ENCODE data around the gene CYP4F11. TPM values are rescaled to one million over a fixed set of nuclear protein-coding genes. Genes with fewer than 3 reads are reported as not detected.
A peak's percentile ranks its signal among the peaks of the same experiment; 100 is the strongest.
"Not testable (repeated sequence)": the region's sequence is repeated elsewhere in the genome, so short reads cannot be mapped to it uniquely, and the experiment has no call there.

The CYP4F11 gene
- total RNA-seq, 1 experiment from 2014 or later: 2.6 TPM

DNA sequence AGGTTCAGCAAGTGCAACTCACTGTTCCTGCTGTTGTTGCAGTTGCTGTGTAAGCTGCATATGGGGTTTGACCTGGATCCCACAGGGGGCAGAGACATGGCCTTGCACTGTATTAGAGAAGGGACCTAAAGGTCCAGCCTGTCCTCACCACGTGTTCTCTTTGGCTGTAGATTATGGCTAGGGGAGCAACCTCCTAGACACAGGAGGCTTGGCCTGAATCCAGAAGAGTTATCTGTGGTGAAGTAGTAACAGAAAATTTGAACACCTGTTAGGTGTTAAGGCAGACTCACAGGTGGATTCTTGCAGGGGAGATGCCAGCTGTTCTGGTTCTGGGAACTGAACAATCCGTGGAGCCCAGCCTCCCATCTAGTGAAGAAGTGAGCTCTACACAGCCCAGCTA, 3.4 kb upstream of the CYP4F11 start:
- Mint-ChIP-seq H3K4me3 (ENCODE audit: low read depth, unreplicated experiment) (no peak overlapping the region), H3K9me3 (ENCODE audit: low read depth, unreplicated experiment) (no peaks in the 10 kb centered on the region), H3K27ac (ENCODE audit: unreplicated experiment) (no peak overlapping the region), H3K27me3 (ENCODE audit: unreplicated experiment) (peaks cover 30% of the 10 kb centered on the region), H3K36me3 (ENCODE audit: insufficient read depth, unreplicated experiment) (no peaks in the 10 kb centered on the region), H3K4me1 (ENCODE audit: low read depth, unreplicated experiment) (peaks cover 15% of the 10 kb centered on the region)
- DNase-seq: no peak
- BruUV-seq (replicated peaks): no TSS peak
- TF ChIP-seq, protein P1, sequence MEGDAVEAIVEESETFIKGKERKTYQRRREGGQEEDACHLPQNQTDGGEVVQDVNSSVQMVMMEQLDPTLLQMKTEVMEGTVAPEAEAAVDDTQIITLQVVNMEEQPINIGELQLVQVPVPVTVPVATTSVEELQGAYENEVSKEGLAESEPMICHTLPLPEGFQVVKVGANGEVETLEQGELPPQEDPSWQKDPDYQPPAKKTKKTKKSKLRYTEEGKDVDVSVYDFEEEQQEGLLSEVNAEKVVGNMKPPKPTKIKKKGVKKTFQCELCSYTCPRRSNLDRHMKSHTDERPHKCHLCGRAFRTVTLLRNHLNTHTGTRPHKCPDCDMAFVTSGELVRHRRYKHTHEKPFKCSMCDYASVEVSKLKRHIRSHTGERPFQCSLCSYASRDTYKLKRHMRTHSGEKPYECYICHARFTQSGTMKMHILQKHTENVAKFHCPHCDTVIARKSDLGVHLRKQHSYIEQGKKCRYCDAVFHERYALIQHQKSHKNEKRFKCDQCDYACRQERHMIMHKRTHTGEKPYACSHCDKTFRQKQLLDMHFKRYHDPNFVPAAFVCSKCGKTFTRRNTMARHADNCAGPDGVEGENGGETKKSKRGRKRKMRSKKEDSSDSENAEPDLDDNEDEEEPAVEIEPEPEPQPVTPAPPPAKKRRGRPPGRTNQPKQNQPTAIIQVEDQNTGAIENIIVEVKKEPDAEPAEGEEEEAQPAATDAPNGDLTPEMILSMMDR (IDR thresholded peaks at IDR 0.05; ENCODE audit: unreplicated experiment): no peak
- CTCF ChIA-PET: no interaction called here
- intact Hi-C loops (cut with micrococcal nuclease; ENCODE audit: unreplicated experiment): no loop called here

DNA sequence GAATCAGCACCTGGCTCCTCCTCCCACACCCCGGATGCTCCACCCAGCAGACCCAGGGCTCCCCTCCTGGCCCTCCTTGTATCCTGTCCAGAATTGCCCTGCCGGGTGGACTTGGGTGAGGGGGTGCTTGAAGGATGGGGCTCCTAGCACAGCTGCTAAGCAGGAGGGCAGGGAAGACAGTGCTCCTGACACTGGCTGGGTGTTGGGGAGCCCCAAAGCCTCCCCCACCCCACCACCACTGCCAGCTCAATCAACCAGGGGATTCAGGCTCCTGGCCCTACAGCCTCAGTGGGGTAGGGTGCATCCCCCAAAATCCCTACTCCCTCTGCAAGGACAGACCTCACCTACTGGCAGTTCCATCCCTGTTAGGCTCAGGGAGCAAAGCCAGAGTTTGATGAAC, 2.6 kb upstream of the CYP4F11 start:
- DNase-seq: no peak
- intact Hi-C loops (cut with micrococcal nuclease; ENCODE audit: unreplicated experiment): no loop called here
- Mint-ChIP-seq H3K27ac (ENCODE audit: unreplicated experiment) (no peak overlapping the region), H3K36me3 (ENCODE audit: insufficient read depth, unreplicated experiment) (no peaks in the 10 kb centered on the region), H3K27me3 (ENCODE audit: unreplicated experiment) (peaks cover 21% of the 10 kb centered on the region), H3K4me1 (ENCODE audit: low read depth, unreplicated experiment) (peaks cover 15% of the 10 kb centered on the region), H3K9me3 (ENCODE audit: low read depth, unreplicated experiment) (no peaks in the 10 kb centered on the region), H3K4me3 (ENCODE audit: low read depth, unreplicated experiment) (no peak overlapping the region)
- TF ChIP-seq, protein P1 (IDR thresholded peaks at IDR 0.05; ENCODE audit: unreplicated experiment): no peak
- CTCF ChIA-PET: no interaction called here
- no TSS peak for BruUV-seq (replicated peaks)

DNA sequence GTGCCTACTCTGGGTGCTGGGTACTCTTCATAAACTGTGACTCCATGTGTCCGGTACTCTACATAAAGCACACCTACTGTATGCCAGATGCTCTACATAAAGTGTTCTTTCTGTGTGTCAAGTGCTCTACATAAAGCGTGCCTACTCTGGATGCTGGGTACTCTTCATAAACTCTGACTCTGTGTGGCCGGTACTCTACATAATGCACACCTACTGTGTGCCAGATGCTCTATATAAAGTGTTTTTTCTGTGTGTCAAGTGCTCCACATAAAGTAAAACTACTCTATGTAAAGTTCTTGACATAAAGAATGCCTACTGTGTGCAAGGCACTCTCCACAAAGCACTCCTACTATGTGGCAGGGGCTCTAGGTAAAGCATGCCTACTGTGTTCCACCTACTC, 1.8 kb upstream of the CYP4F11 start:
- H3K36me3 Mint-ChIP-seq (ENCODE audit: insufficient read depth, unreplicated experiment): no peaks in the 10 kb centered on the region

GRCh38 chr19:15935167-15935702, 906 bp upstream of the CYP4F11 start:
- CTCF ChIA-PET: no interaction called here

More for the DNA sequence above, 1.8 kb upstream of the CYP4F11 start:
- no peak for DNase-seq
- TF ChIP-seq, protein P1 (IDR thresholded peaks at IDR 0.05; ENCODE audit: unreplicated experiment): no peak
- Mint-ChIP-seq H3K27ac (ENCODE audit: unreplicated experiment) (no peak overlapping the region), H3K9me3 (ENCODE audit: low read depth, unreplicated experiment) (no peaks in the 10 kb centered on the region), H3K27me3 (ENCODE audit: unreplicated experiment) (peaks cover 21% of the 10 kb centered on the region), H3K4me3 (ENCODE audit: low read depth, unreplicated experiment) (no peak overlapping the region), H3K4me1 (ENCODE audit: low read depth, unreplicated experiment) (peaks cover 15% of the 10 kb centered on the region)
- no TSS peak for BruUV-seq (replicated peaks)
- intact Hi-C loops (cut with micrococcal nuclease; ENCODE audit: unreplicated experiment): no loop called here
- CTCF ChIA-PET: no interaction called here

GRCh38 chr19:15933761-15934331, 483 bp downstream of the CYP4F11 start:
- H3K9me3 Mint-ChIP-seq (ENCODE audit: low read depth, unreplicated experiment); intact Hi-C loops (cut with micrococcal nuclease; ENCODE audit: unreplicated experiment); BruUV-seq (replicated peaks); H3K27ac Mint-ChIP-seq (ENCODE audit: unreplicated experiment); DNase-seq; CTCF ChIA-PET; H3K36me3 Mint-ChIP-seq (ENCODE audit: insufficient read depth, unreplicated experiment): not testable (repeated sequence)
- Mint-ChIP-seq H3K4me1 (ENCODE audit: low read depth, unreplicated experiment) (peaks cover 15% of the 10 kb centered on the region), H3K4me3 (ENCODE audit: low read depth, unreplicated experiment) (peak overlapping the region; percentile 28), H3K27me3 (ENCODE audit: unreplicated experiment) (peaks cover 13% of the 10 kb centered on the region)

More at GRCh38 chr19:15935167-15935702, 906 bp upstream of the CYP4F11 start:
- BruUV-seq (replicated peaks): no TSS peak
- H3K4me3 Mint-ChIP-seq (ENCODE audit: low read depth, unreplicated experiment): peak overlapping the region; percentile 28
- intact Hi-C loops (cut with micrococcal nuclease; ENCODE audit: unreplicated experiment): no loop called here
- H3K27me3 Mint-ChIP-seq (ENCODE audit: unreplicated experiment): peaks cover 16% of the 10 kb centered on the region
- H3K27ac Mint-ChIP-seq (ENCODE audit: unreplicated experiment): peak overlapping the region; percentile 38
- DNase-seq: no peak
- H3K36me3 Mint-ChIP-seq (ENCODE audit: insufficient read depth, unreplicated experiment): no peaks in the 10 kb centered on the region
- no peaks in the 10 kb centered on the region for H3K9me3 Mint-ChIP-seq (ENCODE audit: low read depth, unreplicated experiment)
- TF ChIP-seq, protein P1 (IDR thresholded peaks at IDR 0.05; ENCODE audit: unreplicated experiment): no peak
- peaks cover 15% of the 10 kb centered on the region for H3K4me1 Mint-ChIP-seq (ENCODE audit: low read depth, unreplicated experiment)

Measured in Calu3 (cell line).